ENCODE results near the gene PHLDB1.
"Not testable (repeated sequence)": the region's sequence is repeated elsewhere in the genome, so short reads cannot be mapped to it uniquely, and the experiment has no call there.

The PHLDB1 gene

DNA sequence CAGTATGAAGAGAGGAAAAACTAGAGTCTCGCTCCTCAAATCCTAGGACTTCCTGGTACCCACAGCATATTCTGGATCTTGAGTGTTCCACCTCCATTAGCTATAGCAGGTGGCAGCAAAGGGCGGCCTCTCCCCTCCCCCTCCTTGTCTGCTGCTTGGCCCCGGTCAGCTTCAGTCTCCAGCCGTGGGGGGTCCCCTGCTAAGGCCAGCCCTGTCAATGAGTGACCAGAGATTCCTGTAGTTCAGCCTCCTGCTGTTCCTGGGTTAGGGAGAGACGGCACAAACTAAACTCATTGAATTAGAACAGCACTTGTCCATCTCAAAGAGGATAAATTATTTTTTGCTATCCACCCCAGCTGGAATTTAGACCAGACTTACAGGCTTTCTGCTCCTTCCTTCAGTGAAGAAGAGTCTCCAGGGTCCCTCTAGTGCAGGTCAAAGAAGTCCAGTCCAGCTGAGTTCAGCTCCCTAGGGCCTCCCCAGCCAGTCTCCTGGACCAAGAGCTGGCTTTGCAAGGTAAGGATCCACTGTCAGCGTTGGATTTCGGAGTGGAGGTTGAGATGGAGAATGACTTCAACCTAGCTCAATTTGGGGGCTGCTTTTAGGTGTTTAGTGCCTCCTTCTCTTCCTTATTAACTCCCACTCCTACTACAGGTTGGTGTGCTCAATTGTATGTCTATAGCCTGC lies 1.1 kb upstream of the PHLDB1 start:
- DNase-seq: no peak

DNA sequence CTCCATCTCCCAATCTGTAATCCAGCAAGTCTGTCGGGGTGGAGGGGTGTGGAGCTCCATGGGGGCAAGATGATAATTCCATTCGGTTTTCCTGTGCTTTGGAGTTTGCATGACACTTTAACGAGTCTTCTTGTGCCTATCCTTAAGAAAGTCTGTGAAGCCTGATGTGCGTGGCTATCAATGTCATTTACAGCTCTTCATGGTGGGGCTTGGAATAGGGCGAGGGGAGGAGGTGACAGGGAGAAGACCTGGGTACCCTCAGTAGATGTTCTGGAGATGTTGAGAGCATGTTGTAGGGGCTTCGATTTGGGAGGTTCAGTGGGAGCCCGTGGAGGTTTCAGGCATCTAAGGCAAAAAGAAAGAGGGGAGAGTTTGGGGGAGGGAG lies 579 bp upstream of the PHLDB1 start:
- no peak for DNase-seq

DNA sequence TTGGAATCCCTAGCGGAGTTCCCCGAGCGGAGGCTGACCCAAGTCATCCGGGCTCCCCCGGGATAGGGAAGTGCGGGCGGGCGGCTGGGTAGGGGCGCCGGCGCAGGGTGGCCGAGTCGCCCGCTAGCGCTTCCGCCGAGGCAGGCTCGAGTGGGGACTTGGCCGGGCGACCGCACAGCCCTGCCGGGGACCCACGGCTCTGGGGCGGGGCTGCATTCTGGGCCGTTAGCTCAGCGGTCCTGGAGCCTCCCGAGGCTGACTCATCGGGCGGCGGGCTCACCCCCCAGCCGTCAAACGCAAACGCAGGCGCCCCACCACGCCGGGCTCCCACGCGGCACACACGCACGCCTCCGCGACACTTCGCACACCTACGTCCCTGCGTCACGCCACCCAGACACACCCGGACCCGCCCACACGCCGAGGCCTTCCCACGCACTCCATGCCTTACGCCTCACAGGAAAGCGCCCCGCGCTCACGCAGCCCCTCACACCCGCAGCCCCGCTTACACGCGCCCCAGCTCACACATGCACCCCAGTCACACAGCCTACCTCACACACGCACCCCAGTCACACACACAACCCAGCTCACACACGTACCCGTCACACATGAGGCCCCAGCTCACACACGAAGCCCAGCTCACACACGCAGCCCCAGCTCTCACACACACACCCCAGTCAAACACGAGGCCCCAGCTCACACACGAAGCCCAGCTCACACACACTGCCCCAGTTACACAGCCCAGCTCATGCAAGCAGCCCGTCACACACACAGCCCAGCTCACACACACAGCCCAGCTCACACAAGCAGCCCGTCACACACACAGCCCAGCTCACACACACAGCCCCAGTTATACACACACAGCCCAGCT lies 1.2 kb downstream of the PHLDB1 start:
- peak; percentile 83 for DNase-seq

DNA sequence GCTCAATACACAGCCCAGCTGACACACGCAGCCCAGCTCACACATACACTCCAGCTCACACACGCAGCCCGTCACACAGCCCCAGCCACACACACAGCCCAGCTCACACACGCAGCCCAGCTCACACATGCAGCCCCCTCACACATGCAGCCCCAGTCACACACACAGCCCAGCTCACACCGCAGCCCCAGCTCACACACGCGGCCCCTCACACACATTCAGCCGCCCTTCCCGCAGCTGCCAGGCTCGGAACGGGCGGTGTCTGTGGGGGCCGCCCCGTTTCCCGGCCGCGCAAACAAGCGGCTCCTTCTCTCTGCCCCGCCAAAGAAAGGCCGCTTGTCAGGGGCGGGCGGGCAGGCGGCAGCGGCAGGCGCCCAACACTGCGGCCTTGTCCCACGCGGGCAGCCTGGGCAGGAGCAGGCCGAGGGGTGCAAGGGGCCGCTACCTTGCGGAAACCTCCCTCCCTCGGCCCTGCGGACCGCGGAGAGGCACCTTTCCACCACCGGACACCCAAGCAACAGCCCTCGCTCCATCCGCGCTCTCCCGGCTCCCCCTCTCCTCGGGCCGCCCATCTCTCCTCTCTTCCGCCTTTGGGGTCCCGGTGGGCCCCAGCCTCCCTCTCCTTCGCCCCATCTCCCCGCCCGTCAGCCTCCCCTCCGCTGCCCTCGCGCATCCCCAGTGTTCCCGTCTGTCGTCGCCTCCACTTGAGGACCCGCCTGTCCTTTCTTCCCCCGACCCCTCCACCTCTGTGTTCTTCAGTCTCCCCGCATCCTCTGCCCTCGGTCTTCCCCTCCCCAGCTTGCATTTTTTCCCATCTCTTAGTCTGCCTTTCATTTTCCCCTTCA lies 2.2 kb downstream of the PHLDB1 start:
- DNase-seq: peak; percentile 38

DNA sequence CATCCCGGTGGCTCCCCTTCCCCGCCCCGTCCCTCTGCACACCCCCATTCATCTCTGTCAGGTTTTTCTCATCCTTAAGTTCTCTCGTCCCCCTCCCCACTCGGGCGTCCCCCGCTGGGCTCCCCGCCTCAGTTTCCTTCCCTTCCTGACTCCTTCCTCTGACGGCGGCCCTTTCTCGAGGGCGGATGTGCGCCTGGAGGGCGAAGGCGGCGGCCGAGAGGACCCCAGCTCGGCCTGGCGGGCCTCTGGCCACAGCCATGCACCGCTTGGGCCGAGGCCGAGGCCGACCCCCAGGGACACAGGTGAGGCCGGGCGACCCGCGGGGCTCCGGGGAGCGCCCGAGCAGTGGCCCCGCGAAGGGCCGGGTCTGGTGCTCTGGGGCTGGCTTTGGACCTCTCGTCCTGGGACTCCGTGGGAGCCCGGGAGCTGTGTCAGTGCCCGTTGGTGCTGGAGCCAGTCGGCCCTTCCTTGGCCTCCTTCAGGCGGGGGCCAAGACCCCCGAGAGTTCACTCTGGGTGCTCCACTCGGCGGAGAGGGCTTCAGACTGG lies 2.9 kb downstream of the PHLDB1 start:
- no peak for DNase-seq

DNA sequence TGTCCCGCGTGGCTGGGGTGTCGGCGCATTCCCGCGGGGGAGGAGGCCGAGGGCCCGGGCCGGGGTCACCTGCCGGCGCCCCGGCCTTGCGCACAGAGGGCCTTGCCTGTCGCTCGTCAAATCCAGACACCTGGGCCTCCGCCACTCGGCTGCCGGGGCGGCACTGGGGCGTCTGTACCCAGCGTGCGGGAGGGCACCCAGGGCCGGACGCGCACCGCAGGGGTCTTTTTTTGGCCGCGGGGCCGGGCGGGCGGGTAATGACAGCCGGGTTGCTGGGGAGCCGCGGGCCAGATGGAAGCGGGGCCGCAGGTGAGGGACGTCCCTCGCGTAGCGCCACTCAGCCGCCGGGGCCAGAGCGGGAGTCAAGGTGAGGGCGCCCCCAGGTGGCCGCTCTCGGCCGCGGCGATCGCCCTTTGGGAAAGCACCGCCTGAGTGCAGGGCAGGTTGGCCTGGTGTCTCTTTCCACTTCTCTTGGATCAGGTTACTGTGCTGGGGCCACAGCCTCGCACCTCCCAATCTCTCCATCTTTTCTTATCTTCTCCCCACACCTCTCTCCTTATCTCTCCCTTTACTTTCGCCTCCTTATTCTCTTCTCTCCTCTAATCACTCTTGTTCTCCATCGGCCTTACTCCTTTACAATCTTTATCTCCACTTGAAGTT lies 3.5 kb downstream of the PHLDB1 start:
- peak; percentile 67 for DNase-seq

DNA sequence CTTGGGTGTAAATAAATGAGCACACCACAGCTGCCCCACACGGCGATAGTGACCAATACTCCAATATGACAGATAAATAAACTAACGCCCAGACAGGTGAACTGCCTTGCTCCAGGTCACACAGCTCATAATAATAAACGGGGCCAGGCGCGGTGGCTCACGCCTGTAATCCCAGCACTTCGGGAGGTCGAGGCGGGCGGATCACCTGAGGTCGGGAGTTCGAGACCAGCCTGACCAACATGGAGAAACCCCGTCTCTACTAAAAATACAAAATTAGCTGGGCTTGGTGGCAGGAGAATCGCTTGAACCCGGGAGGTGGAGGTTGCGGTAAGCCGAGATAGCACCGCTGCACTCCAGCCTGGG lies 4.0 kb downstream of the PHLDB1 start:
- not testable (repeated sequence) for DNase-seq

DNA sequence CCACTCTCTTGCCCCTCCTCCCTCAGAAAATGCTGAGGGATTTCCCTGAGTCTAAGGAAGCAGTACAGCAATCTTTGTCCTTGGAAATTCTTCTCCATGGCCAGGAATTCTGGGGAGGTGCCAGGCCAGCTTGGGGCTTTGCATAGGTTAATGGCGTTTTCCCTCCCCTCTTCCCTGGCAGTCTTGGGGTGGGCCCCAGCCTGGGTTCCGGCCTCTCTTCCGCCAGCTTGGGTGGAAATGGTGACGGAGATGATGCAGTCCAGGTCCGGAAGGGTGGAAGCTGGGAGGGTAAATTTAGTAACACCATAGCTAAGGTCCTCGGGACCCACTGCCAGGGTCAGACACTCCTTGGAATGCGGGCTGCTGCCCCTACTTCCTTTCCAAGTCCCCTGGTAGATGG lies 5.0 kb downstream of the PHLDB1 start:
- no peak for DNase-seq

DNA sequence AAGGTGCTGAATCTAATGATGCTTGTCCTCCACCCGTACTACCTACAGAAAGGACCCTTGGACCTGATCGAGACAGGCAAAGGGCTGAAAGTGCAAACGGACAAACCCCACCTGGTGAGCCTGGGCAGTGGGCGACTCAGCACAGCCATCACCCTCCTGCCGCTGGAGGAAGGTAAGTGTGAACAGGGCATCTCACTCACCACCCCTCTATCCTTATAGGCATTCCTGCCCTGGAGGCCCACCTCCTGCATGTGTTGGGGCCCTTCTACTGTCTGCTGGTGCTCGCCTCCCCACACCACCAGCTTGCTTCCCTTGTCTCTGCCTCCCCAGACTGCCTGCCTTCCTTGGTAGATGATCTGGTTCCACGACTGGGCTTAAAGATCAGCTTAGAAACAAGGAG lies 7.1 kb downstream of the PHLDB1 start:
- DNase-seq: no peak

DNA sequence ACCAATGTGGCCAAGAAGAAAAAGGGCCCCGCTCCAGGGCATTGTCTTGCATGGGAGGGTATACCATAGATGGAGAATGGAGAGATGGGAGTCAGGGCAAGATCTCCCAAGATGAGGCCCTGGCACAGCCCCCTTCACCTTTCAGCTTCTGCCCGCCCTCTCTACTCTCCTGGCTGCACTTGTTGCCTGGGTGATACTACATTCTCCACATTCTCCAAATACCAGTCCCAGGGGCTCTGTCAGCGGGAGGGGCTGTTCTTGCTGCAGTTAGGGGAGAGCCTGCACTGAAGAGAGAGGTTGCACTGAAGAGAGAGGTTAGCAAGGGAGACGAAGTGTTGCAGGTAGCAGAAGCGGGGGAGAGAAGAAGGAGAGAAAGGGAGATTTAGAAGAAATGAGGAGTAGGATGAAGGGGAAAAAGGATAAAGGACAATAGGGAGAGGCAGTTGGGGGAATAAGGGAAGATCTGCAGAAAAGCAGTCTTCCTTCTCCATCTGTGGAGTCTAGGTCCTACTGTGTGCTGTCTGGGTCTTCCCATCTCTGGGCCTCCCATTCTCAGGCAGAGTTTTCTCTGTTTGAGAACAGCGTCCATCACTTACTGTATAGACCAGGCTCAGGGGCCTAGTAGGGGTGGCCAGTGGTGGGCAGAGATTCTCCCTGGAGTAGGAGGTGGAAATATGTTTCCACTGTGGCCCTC lies 8.0 kb downstream of the PHLDB1 start:
- DNase-seq: peak; percentile 74

DNA sequence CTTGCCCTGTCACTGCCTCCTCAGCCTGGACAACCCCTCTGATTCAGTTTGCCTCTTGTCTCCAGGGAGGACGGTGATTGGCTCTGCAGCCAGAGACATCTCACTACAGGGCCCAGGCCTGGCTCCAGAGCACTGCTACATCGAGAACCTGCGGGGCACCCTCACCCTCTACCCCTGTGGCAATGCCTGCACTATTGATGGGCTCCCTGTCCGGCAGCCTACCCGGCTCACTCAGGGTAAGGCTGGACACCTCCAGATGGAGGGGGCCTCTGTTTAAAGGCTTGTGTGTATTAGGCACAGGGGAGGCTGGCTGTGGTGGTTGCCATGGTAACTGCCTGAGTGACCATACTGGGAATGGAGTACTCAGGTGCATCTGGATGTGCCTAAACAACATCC lies 8.6 kb downstream of the PHLDB1 start:
- DNase-seq: no peak

DNA sequence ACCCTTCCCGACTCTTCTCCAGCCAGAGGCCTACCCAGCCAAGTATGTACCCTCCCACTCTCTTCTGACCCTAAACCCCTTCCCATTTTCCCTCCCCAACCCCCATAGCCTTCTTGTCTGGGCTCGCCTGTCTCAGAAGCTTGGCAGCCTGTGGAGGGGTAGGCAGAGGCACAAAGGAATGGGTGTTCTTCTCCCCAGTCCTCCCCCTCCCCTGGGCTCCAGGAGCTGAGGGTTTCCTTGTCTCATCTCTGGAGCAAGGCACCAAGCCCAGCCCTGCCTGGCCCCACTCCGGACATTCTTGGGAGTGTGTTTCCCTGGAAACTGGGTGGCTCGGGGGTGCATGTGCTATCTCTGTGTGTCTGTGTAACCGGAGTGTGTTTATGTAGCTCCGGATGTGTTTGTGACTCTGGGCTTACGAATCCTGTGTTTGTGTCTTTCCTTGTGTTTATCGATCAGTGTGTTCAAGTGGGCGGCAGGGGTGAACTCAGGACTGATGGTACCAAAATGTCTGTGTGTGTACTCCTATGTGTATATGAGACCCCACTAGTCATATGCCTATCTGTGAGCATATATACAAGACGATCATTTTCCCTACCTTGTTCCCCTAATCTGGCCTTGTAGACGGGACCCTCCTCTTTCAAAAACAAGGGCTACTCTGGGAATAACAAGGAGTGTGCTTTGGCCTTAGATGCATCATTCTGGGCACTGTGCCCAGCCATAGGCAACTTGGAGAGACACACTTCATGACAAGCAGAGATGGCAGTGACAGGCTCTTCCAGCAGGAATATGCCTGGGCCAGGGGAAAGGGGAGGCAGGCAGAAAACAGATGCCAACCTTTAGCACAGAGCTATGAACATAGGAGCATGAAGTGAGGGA lies 10.9 kb downstream of the PHLDB1 start:
- DNase-seq: peak; percentile 70

DNA sequence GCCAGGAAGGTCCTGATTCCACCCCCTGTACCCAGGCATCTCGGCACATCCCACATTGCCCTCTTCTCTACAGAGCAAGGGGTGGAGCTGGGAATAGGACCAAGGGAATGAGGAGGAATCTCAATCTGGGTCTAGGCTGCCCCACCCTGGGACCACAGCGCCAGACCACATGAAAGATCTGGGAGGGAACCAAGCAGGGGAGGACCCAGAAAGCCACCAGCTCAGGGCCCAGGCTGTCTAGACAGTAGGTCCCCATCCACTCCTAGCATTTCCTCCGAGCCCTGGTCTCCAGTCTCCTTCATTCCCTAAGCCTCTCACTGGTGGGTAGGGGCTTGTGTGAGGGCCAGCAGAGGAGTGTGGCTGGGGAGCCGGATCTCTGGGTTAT lies 11.6 kb downstream of the PHLDB1 start:
- DNase-seq: peak; percentile 75

DNA sequence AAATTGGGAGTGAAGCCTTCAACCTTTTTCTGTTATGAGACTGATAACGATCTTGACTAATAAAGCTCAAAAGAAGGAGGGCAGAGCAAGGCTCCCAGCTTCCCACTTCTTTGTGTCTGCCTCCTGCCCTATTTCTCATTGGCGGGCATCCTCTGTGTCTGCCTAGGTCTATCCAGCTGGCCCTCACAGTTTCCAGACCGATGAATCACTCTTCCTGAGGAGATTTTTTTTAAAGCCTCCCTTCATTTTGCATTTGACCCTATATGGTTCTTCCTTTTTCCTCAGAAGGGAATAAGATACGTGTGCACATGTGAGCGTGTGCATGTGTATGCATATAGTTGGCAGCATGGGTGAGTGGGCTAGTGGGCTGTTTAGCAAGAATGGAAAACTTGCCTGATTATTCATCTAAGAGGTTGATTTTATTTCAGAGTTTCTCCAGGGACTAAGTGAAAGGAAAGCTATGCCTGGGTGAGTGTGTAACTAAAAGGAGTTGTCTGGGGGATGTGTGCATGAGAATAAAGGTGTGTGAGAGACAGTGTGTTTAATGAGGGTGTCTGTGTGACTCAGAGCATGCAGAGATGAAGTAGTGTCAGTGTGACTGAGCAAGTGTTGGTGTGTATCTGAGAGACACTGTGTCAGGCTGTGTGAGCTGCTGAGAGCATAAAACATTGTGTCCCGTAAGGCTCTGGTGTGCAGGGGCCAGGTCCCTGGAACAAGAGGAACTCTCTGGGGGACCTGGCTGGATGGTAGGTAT lies 12.2 kb downstream of the PHLDB1 start:
- DNase-seq: peak; percentile 96

DNA sequence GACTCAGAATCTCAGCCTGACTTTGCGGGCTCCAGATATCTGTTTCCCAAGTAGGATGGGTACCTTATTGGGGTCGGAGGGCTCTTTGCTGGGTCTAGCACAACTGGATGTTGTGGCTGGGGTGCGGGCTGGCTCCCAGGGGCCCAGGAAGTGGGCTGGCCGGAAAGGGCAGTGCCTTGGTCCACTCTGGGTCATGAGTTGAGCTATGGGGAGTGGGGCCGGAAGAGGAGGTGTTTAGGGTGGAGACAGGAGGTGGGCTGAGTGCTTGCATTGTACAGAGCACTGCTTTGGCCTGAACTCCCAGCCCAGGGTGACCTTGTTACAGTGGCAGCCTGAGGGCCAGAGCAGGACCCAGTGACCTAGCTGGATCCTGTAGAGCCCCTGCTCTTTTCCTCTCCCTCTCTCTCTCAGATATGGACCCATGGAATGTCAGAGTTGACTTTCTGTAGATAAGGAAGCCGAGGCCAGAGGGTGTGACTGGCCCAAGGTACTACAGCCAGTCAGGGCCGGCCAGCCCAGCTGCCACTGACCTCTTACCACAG lies 13.2 kb downstream of the PHLDB1 start:
- peak; percentile 18 for DNase-seq

DNA sequence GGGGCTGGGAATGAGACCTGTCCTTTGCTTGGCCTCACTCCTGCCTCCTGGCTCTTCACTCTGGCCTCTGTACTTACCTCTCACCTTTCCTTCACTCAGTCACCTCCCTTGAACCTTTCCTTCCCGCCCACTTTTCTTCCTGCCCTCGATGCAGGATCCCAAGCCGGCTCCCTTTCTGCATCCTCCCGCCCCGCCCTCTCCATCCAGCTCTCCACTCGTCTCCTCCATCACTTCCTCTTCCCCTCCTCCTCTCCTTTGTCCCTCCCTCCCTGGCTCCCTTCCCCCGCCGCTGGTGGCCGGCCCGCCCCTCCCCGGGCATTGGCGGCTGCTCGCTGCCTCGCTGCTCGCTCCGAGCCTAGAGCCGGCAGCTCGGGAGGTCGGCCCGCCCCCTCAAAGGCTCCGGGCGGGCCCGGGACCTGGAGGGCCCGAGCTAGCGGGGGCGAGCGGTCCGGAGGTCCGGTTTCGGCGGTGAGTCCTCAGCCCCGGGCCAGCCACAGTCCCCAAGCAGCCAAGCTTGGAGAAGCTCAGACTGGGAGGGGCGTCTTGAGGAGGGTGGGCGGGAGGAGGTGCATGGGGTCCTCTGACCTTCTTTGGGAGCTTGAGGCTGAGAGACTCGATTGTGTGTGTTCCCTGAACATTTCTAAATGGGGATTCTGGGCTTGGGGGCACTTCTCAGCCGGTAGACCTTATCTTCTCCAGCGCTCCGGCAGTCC lies 13.8 kb downstream of the PHLDB1 start:
- DNase-seq: peak; percentile 92

DNA sequence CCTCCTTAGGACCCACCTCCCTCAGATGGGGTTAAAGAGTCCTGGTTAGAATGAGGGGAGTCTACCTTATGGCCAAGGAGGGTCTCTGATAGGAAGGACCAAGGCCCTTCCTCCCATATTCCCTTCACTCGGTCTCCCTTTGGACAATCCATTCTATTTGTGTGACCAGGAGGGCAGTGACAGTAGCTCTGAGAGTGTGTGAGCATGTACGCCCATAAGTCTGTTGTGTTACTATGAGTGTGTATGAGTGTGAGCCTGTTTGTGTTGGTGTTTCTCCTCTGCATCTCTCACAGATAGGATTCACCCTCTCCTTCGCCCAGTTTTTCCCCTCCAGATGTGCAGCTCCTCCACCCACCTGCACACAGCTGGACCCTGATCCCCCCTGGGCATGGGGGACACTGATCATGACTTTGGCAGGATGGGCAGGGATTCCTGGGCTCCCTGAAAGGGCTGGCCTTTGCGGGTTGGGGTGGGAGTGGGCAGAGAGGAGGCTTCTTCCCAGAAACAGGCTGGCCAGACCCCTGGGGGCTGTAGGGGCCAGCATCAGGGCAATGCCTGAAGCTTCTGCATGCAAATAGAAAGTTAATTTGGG lies 14.5 kb downstream of the PHLDB1 start:
- DNase-seq: no peak

DNA sequence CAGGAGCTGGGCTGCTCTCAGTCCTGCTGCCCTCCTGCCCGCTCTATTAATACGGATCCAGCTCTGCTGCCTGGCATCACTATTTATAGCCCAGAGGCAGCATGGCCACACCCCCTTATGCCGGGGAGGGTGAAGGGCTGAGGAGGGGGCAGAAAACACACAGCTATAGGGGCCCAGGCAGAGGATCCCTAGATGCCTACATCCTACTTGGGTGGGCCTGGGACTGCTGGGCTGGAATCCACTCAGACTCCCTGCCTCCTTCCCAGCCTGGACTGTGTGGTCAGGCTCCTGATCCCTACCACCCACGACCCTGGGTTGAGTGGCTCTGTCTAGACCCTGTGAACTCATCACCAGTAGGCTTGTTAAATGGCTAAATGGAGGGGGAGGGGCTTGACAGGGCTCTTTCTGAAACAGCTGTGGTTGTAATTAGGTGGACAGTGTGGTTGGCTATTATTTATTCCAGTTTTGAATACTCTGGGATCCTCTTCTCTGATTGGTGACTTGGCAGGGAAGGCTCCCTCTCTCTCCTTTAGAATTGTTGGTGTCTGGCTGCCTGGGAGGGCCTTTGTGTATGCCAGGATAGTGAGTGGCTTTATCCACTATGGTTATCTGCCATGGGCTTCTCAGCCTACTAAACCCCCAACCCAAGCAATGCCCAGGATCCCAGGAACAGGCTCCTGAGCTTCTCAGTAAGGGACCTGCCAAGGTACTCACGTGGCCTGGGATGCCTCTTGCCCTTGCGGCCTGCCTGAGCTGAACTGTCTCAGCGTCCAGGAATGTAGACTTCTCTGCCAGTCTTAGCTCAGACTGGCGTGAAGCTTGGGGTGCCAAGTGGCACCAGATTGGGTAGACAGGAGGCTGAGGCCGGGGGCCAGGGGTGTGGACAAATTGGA lies 15.2 kb downstream of the PHLDB1 start:
- DNase-seq: peak; percentile 90

All from EL (cell line).